GM19397 (cell line): ENCODE measurements around the gene LIMS1.
"Not testable (repeated sequence)": the region's sequence is repeated elsewhere in the genome, so short reads cannot be mapped to it uniquely, and the experiment has no call there.

Source experiments
- ATAC-seq: cut with Tn5 transposase; IDR thresholded peaks from one replicate; pipeline ENCODE4 v1.9.1; 2021; ENCODE audit warnings: mild to moderate bottlenecking, moderate library complexity; ENCODE audit not compliant: unreplicated experiment

Gene LIMS1

GRCh38 chr2:108630567-108631405 lies 96.5 kb downstream of the LIMS1 start:
- ATAC-seq, result no peak

- no peak for ATAC-seq
Observed at GRCh38 chr2:108632332-108633160, 98.3 kb downstream of the LIMS1 start.

GRCh38 chr2:108633409-108633808 lies 99.1 kb downstream of the LIMS1 start:
- no peak for ATAC-seq

- ATAC-seq, result no peak
Observed at GRCh38 chr2:108634011-108634410, 99.7 kb downstream of the LIMS1 start.

GRCh38 chr2:108634576-108635160 lies 100.4 kb downstream of the LIMS1 start:
- ATAC-seq, result no peak

GRCh38 chr2:108635630-108636354 lies 101.5 kb downstream of the LIMS1 start:
- peak; percentile 25 for ATAC-seq

GRCh38 chr2:108637304-108637669 lies 103.0 kb downstream of the LIMS1 start:
- ATAC-seq, result no peak

GRCh38 chr2:108640731-108641130 lies 106.5 kb downstream of the LIMS1 start:
- no peak for ATAC-seq

GRCh38 chr2:108641756-108642155 lies 107.5 kb downstream of the LIMS1 start:
- no peak for ATAC-seq

- no peak for ATAC-seq
Observed at GRCh38 chr2:108643261-108643849, 109.1 kb downstream of the LIMS1 start.

GRCh38 chr2:108643862-108644261 lies 109.6 kb downstream of the LIMS1 start:
- not testable (repeated sequence) for ATAC-seq

GRCh38 chr2:108644446-108644845 lies 110.2 kb downstream of the LIMS1 start:
- not testable (repeated sequence) for ATAC-seq

GRCh38 chr2:108648796-108649195 lies 114.5 kb downstream of the LIMS1 start:
- not testable (repeated sequence) for ATAC-seq

- ATAC-seq, result not testable (repeated sequence)
Observed at GRCh38 chr2:108650465-108650864, 116.2 kb downstream of the LIMS1 start.

GRCh38 chr2:108651468-108651867 lies 117.2 kb downstream of the LIMS1 start:
- not testable (repeated sequence) for ATAC-seq

- ATAC-seq, result peak; percentile 97
Observed at GRCh38 chr2:108652187-108652931, 118.1 kb downstream of the LIMS1 start.

GRCh38 chr2:108653425-108653824 lies 119.2 kb downstream of the LIMS1 start:
- ATAC-seq, result not testable (repeated sequence)

- not testable (repeated sequence) for ATAC-seq
Observed at GRCh38 chr2:108653849-108654248, 119.6 kb downstream of the LIMS1 start.

GRCh38 chr2:108654521-108655125 lies 120.4 kb downstream of the LIMS1 start:
- ATAC-seq, result not testable (repeated sequence)
